Pulmonary artery endothelial cell (primary cell): ENCODE measurements around the gene ZNF512B. TPM values are rescaled to one million over a fixed set of nuclear protein-coding genes. Genes with fewer than 3 reads are reported as not detected.
A peak's percentile ranks its signal among the peaks of the same experiment; 100 is the strongest.
"Not testable (repeated sequence)": the region's sequence is repeated elsewhere in the genome, so short reads cannot be mapped to it uniquely, and the experiment has no call there.

Experiments
- DNase-seq: peaks from one replicate; pipeline ENCODE4 v3.0.0-alpha.2; 2011; ENCODE audit warnings: low read depth, low spot score
- total RNA-seq: library from RNA; depleted of rRNA; stranded (reverse); fragments of >200 nt; gene quantifications from 2 replicates; pipeline ENCODE4 v1.2.3, GENCODE V29; 2014

The ZNF512B gene
- total RNA-seq, 1 donor from 2014 or later = 13.1 TPM

GRCh38 chr20:63962426-63963347 lies 7.0 kb downstream of the ZNF512B start:
- DNase-seq = no peak

DNA sequence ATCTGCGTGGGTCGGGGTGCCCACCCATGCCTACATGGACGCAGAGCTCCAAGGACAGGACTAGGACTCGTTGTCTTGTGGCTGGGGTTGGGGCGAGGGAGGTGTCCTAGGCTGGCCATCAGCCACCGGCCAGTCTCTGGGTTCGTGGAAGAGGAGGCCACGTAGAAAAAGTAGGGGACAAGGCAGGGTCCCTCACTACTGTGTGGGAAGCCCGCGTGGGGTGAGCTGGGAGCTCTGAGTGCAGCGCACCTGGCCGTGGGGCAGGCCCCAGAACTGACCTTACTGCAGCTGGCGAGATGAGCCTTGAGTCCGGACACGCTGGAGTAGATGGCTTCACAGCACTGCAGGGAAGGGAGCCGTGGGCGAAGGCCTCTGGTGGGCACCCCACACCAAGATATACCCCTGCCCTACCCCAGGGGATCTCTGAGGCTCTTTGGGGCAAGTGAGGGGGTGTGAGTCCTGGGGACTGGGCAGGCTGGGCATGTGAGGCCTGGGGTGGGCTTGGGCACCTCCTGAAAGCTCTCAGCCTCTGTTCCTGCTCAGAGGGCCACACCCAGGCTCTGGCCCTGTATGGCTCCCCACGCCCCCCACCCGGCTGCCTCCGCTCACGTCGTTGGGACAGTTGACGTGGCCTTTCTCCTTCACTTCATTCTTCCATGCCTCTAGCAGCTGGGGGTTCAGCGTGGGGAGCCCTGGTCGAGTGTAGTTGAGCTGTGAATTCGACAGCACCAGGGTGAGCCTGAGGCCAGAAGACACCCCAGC lies 7.9 kb downstream of the ZNF512B start:
- no peak for DNase-seq

DNA sequence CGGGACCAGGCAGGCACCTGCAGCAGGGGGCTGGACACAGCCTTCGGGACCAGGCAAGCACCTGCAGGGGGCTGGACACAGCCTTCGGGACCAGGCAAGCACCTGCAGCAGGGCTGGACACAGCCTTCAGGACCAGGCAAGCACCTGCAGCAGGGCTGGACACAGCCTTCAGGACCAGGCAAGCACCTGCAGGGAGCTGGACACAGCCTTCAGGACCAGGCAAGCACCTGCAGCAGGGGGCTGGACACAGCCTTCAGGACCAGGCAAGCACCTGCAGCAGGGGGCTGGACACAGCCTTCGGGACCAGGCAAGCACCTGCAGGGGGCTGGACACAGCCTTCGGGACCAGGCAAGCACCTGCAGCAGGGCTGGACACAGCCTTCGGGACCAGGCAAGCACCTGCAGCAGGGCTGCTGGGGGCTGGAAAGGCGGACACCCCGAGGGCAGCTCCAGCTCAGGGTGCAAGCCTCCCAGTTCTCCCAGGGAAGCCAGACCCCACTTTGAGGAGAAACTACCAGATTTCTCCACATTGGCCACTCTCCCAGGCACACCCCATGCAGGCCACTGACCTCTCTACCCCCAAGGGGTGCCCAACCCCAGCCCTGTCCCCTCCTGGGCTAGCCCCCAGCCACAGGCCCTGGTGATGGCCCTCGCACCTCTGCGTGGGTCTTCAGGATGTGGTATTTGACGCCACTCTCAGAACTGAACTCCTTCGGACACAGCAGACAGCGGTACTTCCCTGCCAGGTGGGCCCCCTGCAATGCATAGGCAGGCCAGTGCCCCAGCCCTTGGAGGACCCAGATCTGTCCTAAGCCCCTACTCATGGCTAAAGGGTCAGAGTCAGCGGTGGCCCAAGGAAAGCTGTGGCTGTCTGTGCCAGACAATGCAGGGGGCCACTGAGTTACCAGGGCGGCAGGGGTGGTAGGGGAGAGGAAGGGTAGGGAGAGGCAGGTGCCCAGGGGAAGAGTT lies 8.8 kb downstream of the ZNF512B start:
- DNase-seq = not testable (repeated sequence)

- DNase-seq = no peak
Measured at GRCh38 chr20:63959699-63960075, 10.0 kb downstream of the ZNF512B start.

DNA sequence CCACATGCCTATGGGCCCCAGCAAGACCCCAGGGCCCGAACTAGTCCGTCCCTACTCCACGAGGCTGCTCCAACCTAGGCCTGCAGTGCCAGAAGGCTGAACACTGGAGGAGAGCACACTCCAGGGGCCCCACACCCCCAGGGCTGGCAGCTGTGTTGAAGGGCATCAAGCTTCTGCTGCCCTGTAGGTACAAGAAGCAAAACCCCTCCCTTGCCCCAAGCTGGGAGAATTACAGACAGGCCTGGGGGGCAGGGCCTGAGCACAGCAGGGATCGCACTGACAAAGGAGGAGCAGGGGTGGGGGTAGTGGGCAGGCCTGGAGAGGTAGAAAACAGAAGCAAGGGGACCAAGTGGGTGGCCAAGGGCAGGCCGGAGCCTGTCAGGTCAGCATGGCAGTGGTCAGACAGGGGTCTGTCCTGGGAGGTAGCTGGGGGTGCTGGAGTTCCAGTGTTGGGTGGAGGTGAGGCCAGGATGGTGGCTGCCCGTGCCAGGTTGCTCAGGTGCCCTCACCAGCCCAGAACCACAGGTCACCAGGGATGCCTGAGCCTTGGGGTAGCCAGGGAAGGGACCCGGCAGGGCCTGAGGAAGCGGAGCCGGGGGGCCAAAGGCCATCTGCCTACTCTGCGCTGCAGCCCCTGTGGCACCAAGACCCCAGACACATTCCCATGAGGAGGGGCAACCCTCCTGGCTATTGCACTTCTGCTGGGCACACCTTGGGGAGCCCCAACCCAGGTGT lies 10.6 kb downstream of the ZNF512B start:
- no peak for DNase-seq

GRCh38 chr20:63958471-63958870 lies 11.3 kb downstream of the ZNF512B start:
- no peak for DNase-seq

DNA sequence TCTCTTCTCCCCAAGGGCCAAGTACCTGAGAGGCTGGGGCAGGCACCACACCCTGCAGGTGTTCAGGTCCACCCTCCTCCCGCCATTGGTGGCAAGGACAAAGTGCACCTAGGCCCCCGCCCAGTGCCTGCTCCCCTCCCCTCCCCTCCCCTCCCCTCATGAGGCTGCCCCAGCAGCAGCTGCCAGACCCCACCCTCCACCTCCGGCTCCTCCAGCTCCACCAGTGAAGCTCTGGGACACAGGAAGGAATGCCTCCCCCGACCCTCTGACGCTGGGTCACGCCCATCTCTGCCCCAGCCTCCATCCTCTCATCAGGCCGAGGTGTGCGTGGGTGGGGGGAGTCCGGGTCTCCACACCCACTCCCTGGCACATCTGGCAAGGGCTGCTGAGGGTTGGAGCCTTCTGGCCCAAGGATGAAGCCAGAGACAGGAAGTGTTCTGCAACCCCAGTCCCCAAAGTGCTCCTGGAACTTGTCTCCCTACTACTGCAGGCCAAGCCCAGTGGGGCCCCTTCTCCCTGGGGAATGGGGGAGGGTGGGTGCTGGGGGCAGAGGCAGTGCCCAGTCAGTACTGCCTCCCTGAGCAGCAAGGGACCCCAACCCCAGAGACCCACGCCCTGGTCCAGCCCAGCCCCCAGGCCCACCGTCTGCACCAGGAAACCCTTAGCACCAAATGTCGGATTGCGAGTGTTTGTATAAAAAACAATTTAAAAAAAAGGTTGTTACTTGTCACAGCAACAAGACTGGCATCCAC lies 11.9 kb downstream of the ZNF512B start:
- DNase-seq = no peak

DNA sequence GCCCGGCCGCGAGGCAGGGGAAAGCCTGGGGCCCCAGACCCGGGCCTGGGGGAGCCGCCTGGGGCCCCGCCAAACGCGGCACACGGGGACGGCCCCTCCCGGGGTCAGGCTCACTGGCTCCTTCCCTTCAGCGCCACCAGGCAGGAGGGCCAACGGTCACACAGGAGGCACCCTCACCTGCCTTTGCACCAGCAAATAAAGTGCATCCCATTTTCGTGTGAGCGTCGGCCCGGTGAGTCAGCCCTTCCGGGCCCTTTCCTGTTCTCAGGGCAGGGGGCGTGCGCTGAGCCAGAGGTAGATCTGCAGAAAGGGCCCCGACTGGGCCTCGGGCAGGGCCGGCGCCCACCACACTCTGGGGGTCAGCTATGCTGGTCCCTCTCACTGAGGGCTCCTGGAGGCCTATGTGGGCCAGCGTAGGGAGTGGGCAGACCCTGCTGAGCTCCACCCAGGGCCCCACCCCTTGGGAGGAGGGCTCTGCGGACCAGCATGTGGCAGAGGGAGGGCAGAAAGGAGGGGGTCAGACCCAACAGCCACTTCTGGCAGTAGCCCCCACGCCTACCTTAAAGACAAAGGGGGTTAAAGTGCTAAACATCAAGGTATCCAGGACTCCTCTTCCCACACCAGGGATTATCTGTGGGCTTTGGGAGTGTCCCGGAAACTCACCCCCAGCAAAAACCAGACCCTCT lies 12.6 kb downstream of the ZNF512B start:
- DNase-seq = no peak

- DNase-seq = no peak
Measured at GRCh38 chr20:63956664-63957003, 13.1 kb downstream of the ZNF512B start.

GRCh38 chr20:63955827-63956663 lies 13.7 kb downstream of the ZNF512B start, which contains the start of gene UCKL1:
UCKL1 (minus strand) TSS chr20:63956416; CDS start chr20:63956372, 44 bp downstream.
- peak; percentile 63 for DNase-seq

GRCh38 chr20:63955281-63955826 lies 14.4 kb downstream of the ZNF512B start:
- no peak for DNase-seq

DNA sequence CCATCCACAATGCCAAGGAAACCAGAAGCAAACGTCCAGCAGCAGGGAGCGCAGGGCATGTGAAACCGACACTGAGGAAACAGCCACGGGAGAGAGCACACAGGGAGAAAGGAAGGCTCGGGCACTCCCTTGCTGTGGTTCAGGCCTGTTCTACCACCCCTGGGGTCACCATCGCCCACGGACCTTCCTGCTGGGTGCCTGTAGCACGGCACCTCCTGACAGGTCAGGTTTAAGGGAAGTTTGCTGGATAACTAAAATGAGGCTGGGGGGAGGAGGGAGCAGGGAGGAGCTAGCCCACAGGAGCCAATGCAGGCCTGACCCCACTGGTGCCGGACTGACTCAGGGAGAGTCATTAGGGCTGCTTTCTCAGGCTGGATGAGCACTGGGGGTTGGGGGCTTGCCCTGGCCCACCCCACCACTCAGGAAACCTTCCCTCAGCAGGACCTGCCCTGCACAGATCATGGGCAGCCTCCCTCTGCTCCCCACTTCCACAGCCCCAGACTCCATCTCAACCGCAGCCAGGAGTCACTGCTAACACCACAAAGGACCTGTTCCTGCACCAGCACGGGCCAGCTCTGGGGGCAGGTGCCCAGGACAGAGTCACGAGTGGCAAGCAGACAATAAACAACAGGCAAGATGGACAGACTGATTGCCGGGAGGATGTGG lies 15.8 kb downstream of the ZNF512B start:
- DNase-seq = no peak

DNA sequence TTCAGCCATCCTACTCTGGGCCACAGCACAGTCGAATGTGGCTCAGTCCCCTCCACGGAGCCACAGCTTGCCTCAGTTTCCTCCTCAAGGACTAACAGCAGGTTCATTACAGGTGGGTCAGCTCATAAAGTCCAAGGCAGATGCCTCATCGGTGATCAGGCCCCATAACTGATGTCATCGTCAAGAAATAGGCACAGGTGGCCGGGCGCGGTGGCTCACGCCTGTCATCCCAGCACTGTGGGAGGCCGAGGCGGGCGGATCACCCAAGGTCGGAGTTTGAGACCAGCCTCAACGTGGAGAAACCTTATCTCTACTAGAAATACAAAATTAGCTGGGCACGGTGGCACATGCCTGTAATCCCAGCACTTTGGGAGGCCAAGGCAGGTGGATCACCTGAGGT lies 17.0 kb downstream of the ZNF512B start:
- no peak for DNase-seq

GRCh38 chr20:63952210-63952535 lies 17.6 kb downstream of the ZNF512B start:
- DNase-seq = no peak

GRCh38 chr20:63951398-63952209 lies 18.1 kb downstream of the ZNF512B start:
- DNase-seq = no peak

GRCh38 chr20:63950701-63951397 lies 18.9 kb downstream of the ZNF512B start:
- DNase-seq = no peak
